GM23338 (cell line): Measurements from ENCODE around the gene TWSG1. TPM values are rescaled to one million over a fixed set of nuclear protein-coding genes. Genes with fewer than 3 reads are reported as not detected.

Source experiments
- ATAC-seq: fragments of 200-7000 bp; cut with Tn5 transposase; 3 replicates; pipeline ENCODE4 v1.9.1; 2020
- DNase-seq: peaks from one replicate; pipeline ENCODE4 v3.0.0-alpha.2; 2015; ENCODE audit warnings: low spot score
- H2AFZ ChIP-seq: fragments of 200-600 bp; sonication (generic); 2 replicates; pipeline ENCODE4 v1.8.0; 2016; ENCODE audit warnings: antibody characterized with exemption, mild to moderate bottlenecking, moderate library complexity
- H3F3A ChIP-seq: fragments of 200-600 bp; sonication (generic); replicated peaks from 2 replicates; pipeline ENCODE4 v1.8.0; 2017; ENCODE audit warnings: antibody characterized with exemption, mixed run types, low read depth
- H3K27ac ChIP-seq: fragments of 200-600 bp; sonication (generic); 2 replicates; pipeline ENCODE4 v1.6.1; 2016; ENCODE audit warnings: low read depth
- H3K27me3 ChIP-seq: fragments of 200-600 bp; sonication (generic); 2 replicates; pipeline ENCODE4 v1.8.0; 2016; ENCODE audit warnings: mild to moderate bottlenecking, mixed run types, moderate library complexity; ENCODE audit not compliant: insufficient read depth
- H3K36me3 ChIP-seq: fragments of 200-600 bp; sonication (generic); 2 replicates; pipeline ENCODE4 v1.8.0; 2016; ENCODE audit warnings: mild to moderate bottlenecking; ENCODE audit not compliant: insufficient read depth
- H3K4me1 ChIP-seq: fragments of 200-600 bp; sonication (generic); 2 replicates; pipeline ENCODE4 v1.8.0; 2016; ENCODE audit warnings: mild to moderate bottlenecking, moderate library complexity; ENCODE audit not compliant: insufficient read depth
- H3K4me2 ChIP-seq: fragments of 200-600 bp; sonication (generic); 2 replicates; pipeline ENCODE4 v1.7.1; 2017; ENCODE audit warnings: mixed run types
- H3K4me3 ChIP-seq: fragments of 200-600 bp; sonication (generic); 2 replicates; pipeline ENCODE4 v1.6.1; 2016; ENCODE audit warnings: mixed run types
- H3K79me2 ChIP-seq: fragments of 200-600 bp; sonication (generic); replicated peaks from 2 replicates; pipeline ENCODE4 v1.8.0; 2017; ENCODE audit warnings: mild to moderate bottlenecking; ENCODE audit not compliant: insufficient read depth
- H3K9me2 ChIP-seq: fragments of 200-600 bp; sonication (generic); 2 replicates; pipeline ENCODE4 v1.8.0; 2017; ENCODE audit not compliant: insufficient read depth
- H4K20me1 ChIP-seq: fragments of 200-600 bp; sonication (generic); replicated peaks from 2 replicates; pipeline ENCODE4 v1.8.0; 2017; ENCODE audit warnings: mild to moderate bottlenecking; ENCODE audit not compliant: insufficient read depth
- H3K27ac Mint-ChIP-seq: 2 replicates; pipeline ENCODE4 v1.8.0; 2020; ENCODE audit warnings: inconsistent platforms, mild to moderate bottlenecking, moderate library complexity, mixed read lengths
- H3K27me3 Mint-ChIP-seq: 3 replicates; pipeline ENCODE4 v1.8.0; 2022; ENCODE audit warnings: low read depth, mild to moderate bottlenecking, moderate library complexity, mixed read lengths, inconsistent platforms; ENCODE audit not compliant: insufficient read depth, poor library complexity
- H3K36me3 Mint-ChIP-seq: 3 replicates; pipeline ENCODE4 v1.8.0; 2021; ENCODE audit warnings: low read depth, mild to moderate bottlenecking, inconsistent platforms, moderate library complexity, mixed read lengths
- H3K4me1 Mint-ChIP-seq: 3 replicates; pipeline ENCODE4 v1.8.0; 2020; ENCODE audit warnings: mild to moderate bottlenecking, inconsistent platforms, mixed read lengths
- H3K4me3 Mint-ChIP-seq: 3 replicates; pipeline ENCODE4 v1.8.0; 2021; ENCODE audit warnings: moderate library complexity, mild to moderate bottlenecking, inconsistent platforms, mixed read lengths
- H3K9me3 Mint-ChIP-seq: 3 replicates; pipeline ENCODE4 v1.8.0; 2020; ENCODE audit warnings: moderate library complexity, mild to moderate bottlenecking, inconsistent platforms, mixed read lengths
- EZH2 ChIP-seq: fragments of 200-600 bp; sonication (generic); IDR thresholded peaks from one replicate; pipeline ENCODE4 v1.8.0; 2017; ENCODE audit warnings: antibody characterized with exemption, mild to moderate bottlenecking, low read depth; ENCODE audit not compliant: unreplicated experiment
- EZH2phosphoT487 ChIP-seq: fragments of 200-600 bp; sonication (generic); IDR thresholded peaks from one replicate; pipeline ENCODE4 v1.8.1; 2018; ENCODE audit warnings: antibody characterized with exemption; ENCODE audit not compliant: unreplicated experiment
- JUNB ChIP-seq: IDR thresholded peaks from one replicate; pipeline ENCODE4 v1.6.1; 2016; ENCODE audit warnings: antibody characterized with exemption; ENCODE audit not compliant: unreplicated experiment
- NANOG ChIP-seq: IDR thresholded peaks from 2 replicates; pipeline ENCODE4 v1.6.1; 2016; ENCODE audit warnings: antibody characterized with exemption, borderline replicate concordance
- POLR2AphosphoS5 ChIP-seq: IDR thresholded peaks from 2 replicates; pipeline ENCODE4 v1.6.1; 2016; ENCODE audit warnings: antibody characterized with exemption, low read depth
- STAT1 ChIP-seq: IDR thresholded peaks from one replicate; pipeline ENCODE4 v1.6.1; 2016; ENCODE audit warnings: antibody characterized with exemption; ENCODE audit not compliant: unreplicated experiment
- ZNF114 ChIP-seq: fragments of 250-450 bp; sonication (Bioruptor Pico); IDR thresholded peaks from 2 replicates; pipeline ENCODE4 v1.5.0; 2020; ENCODE audit warnings: mild to moderate bottlenecking, moderate library complexity
- ZNF331 ChIP-seq: fragments of 250-450 bp; sonication (Bioruptor Pico); IDR thresholded peaks from 2 replicates; pipeline ENCODE4 v1.5.0; 2020; ENCODE audit warnings: low read depth, mild to moderate bottlenecking, moderate library complexity
- polyA plus RNA-seq: library from polyadenylated mRNA; unstranded; fragments of >200 nt; fragmentation: Nextera tagmentation; extraction: Ambion mirVana; gene quantifications from 2 replicates; pipeline ENCODE4 v1.2.1, GENCODE V29; 2016
- total RNA-seq: library from RNA; depleted of rRNA; stranded (reverse); fragments of >200 nt; shearing (Covaris generic); gene quantifications from 2 replicates; pipeline ENCODE4 v1.2.3, GENCODE V29; 2014
- TF ChIP-seq, protein P1 (sequence below): IDR thresholded peaks from 2 replicates; pipeline ENCODE4 v1.6.1; 2016; ENCODE audit warnings: antibody characterized with exemption
- TF ChIP-seq, protein P2 (sequence below): fragments of 250-450 bp; sonication (Bioruptor Pico); IDR thresholded peaks from 2 replicates; pipeline ENCODE4 v1.5.0; 2020; ENCODE audit warnings: mild to moderate bottlenecking, moderate library complexity

Gene TWSG1
- total and polyA plus RNA-seq, 2 experiments from 2014 or later: 11.5 to 29.1 TPM

GRCh38 chr18:9389706-9390105 is 55.1 kb downstream of the TWSG1 start:
- H4K20me1 ChIP-seq: no peaks in the 10 kb centered on the region
- H3K27me3 ChIP-seq: no peaks in the 10 kb centered on the region
- no peaks in the 10 kb centered on the region for H3F3A ChIP-seq
- no peak overlapping the region for H3K27ac Mint-ChIP-seq
- ATAC-seq: no peak
- H3K79me2 ChIP-seq: no peaks in the 10 kb centered on the region
- no peaks in the 10 kb centered on the region; the same call in 1 of the 2 replicates for H3K9me2 ChIP-seq
- H3K36me3 ChIP-seq: no peaks in the 10 kb centered on the region
- no peak overlapping the region for H3K4me3 ChIP-seq
- no peak overlapping the region for H3K27ac ChIP-seq
- TF ChIP-seq EZH2phosphoT487 (no peak), POLR2AphosphoS5 (no peak), JUNB (no peak), STAT1 (no peak), ZNF331 (CRISPR knock-in tag) (no peak), EZH2 (no peak), NANOG (no peak), ZNF114 (no peak)
- TF ChIP-seq, protein P1, sequence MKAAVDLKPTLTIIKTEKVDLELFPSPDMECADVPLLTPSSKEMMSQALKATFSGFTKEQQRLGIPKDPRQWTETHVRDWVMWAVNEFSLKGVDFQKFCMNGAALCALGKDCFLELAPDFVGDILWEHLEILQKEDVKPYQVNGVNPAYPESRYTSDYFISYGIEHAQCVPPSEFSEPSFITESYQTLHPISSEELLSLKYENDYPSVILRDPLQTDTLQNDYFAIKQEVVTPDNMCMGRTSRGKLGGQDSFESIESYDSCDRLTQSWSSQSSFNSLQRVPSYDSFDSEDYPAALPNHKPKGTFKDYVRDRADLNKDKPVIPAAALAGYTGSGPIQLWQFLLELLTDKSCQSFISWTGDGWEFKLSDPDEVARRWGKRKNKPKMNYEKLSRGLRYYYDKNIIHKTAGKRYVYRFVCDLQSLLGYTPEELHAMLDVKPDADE: no peak
- TF ChIP-seq, protein P2, sequence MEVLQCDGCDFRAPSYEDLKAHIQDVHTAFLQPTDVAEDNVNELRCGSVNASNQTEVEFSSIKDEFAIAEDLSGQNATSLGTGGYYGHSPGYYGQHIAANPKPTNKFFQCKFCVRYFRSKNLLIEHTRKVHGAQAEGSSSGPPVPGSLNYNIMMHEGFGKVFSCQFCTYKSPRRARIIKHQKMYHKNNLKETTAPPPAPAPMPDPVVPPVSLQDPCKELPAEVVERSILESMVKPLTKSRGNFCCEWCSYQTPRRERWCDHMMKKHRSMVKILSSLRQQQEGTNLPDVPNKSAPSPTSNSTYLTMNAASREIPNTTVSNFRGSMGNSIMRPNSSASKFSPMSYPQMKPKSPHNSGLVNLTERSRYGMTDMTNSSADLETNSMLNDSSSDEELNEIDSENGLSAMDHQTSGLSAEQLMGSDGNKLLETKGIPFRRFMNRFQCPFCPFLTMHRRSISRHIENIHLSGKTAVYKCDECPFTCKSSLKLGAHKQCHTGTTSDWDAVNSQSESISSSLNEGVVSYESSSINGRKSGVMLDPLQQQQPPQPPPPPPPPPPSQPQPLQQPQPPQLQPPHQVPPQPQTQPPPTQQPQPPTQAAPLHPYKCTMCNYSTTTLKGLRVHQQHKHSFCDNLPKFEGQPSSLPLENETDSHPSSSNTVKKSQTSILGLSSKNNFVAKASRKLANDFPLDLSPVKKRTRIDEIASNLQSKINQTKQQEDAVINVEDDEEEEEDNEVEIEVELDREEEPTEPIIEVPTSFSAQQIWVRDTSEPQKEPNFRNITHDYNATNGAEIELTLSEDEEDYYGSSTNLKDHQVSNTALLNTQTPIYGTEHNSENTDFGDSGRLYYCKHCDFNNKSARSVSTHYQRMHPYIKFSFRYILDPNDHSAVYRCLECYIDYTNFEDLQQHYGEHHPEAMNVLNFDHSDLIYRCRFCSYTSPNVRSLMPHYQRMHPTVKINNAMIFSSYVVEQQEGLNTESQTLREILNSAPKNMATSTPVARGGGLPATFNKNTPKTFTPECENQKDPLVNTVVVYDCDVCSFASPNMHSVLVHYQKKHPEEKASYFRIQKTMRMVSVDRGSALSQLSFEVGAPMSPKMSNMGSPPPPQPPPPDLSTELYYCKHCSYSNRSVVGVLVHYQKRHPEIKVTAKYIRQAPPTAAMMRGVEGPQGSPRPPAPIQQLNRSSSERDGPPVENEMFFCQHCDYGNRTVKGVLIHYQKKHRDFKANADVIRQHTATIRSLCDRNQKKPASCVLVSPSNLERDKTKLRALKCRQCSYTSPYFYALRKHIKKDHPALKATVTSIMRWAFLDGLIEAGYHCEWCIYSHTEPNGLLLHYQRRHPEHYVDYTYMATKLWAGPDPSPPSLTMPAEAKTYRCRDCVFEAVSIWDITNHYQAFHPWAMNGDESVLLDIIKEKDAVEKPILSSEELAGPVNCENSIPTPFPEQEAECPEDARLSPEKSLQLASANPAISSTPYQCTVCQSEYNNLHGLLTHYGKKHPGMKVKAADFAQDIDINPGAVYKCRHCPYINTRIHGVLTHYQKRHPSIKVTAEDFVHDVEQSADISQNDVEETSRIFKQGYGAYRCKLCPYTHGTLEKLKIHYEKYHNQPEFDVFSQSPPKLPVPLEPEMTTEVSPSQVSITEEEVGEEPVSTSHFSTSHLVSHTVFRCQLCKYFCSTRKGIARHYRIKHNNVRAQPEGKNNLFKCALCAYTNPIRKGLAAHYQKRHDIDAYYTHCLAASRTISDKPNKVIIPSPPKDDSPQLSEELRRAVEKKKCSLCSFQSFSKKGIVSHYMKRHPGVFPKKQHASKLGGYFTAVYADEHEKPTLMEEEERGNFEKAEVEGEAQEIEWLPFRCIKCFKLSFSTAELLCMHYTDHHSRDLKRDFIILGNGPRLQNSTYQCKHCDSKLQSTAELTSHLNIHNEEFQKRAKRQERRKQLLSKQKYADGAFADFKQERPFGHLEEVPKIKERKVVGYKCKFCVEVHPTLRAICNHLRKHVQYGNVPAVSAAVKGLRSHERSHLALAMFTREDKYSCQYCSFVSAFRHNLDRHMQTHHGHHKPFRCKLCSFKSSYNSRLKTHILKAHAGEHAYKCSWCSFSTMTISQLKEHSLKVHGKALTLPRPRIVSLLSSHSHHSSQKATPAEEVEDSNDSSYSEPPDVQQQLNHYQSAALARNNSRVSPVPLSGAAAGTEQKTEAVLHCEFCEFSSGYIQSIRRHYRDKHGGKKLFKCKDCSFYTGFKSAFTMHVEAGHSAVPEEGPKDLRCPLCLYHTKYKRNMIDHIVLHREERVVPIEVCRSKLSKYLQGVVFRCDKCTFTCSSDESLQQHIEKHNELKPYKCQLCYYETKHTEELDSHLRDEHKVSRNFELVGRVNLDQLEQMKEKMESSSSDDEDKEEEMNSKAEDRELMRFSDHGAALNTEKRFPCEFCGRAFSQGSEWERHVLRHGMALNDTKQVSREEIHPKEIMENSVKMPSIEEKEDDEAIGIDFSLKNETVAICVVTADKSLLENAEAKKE (CRISPR knock-in tag): no peak
- no peak overlapping the region for H3K4me3 Mint-ChIP-seq
- no peak overlapping the region for H2AFZ ChIP-seq
- peaks cover 20% of the 10 kb centered on the region for H3K36me3 Mint-ChIP-seq
- peaks cover 10% of the 10 kb centered on the region for H3K9me3 Mint-ChIP-seq
- no peaks in the 10 kb centered on the region for H3K4me1 Mint-ChIP-seq
- no peaks in the 10 kb centered on the region for H3K4me1 ChIP-seq
- H3K27me3 Mint-ChIP-seq: no peaks in the 10 kb centered on the region
- H3K4me2 ChIP-seq: no peak overlapping the region
- no peak for DNase-seq
